Activated CD8-positive, alpha-beta memory T cell treated with anti-CD3 and anti-CD28 coated beads for 36 hours (primary cell): Measurements from ENCODE around the gene FABP3. TPM values are rescaled to one million over a fixed set of nuclear protein-coding genes. Genes with fewer than 3 reads are reported as not detected.

Experiments used
- CTCF ChIA-PET: fragments of 350-600 bp; sonication (Branson Sonifier 250); formaldehyde crosslinking; loops from one replicate; lab custom pipeline; 2021; ENCODE audit warnings: antibody characterized with exemption; lab: Charles Lee
- POLR2A ChIA-PET: fragments of 350-600 bp; sonication (Branson Sonifier 250); formaldehyde crosslinking; loops from one replicate; lab custom pipeline; 2021; ENCODE audit warnings: antibody characterized with exemption; lab: Charles Lee
- total RNA-seq, 2 experiments: library from RNA; stranded (reverse); gene quantifications; one replicate each; pipeline ENCODE4 v1.2.3, GENCODE V29; 2021

Gene FABP3
- total RNA-seq, 2 experiments from 2014 or later, result not detected

DNA sequence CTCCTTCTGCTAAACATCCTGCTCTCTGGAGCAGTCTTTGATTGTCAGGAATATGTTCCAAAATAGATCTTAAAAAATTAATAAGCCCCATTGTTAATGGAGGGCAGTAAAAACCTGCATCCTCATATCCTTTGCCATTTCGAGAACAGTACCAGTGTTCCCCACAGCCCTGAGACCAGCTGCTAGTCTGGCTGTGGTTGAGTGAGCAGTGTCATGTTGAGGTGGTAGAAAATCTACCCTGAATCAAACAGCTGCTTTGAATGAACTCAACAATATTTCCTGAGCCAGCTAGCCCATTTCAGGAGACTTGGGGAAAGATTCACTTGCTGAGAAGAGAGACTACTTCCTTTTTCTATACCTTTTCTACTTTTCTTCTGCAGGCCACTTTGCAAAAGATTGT, 24.4 kb downstream of the FABP3 start:
- POLR2A ChIA-PET, result no interaction called here
- CTCF ChIA-PET, result no interaction called here

DNA sequence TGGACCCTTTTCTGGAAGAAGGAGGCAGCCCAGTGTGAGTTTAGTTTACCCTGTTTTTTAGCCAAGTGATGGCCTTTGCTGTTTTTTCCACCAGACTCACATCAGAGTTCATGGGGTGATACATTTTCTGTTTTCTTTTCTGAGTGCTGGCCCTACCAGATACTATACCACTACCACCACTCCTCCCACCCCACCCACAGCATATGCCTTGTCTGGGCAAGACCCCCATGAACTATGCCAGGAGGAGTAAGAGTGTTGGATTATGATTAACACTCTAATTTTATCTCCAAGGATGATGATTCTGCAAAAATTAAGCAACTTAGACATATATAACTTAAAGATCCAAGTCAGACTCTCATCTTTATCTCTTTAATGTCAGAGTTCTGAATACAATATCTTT, 26.1 kb downstream of the FABP3 start:
- POLR2A ChIA-PET, result no interaction called here
- CTCF ChIA-PET, result no interaction called here

DNA sequence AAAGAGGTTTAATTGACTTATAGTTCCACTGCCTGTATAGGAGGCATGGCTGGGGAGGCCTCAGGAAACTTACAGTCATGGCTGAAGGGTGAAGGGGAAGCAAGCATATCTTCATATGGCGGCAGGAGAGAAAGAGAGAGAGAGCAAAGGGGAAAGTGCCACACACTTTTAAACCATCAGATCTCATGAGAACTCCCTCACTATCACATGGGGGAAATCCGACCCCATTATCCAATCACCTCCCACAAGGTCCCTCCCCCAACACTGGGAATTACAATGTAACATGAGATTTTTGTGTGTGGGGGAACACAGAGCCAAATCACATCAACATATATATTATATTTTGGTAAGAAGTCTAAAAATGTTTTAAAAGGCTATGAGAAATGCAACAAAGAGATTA, 27.2 kb downstream of the FABP3 start:
- ChIA-PET CTCF (interaction anchor here (0.6 kb wide), 1 partner anchor 1154 kb away, joined by 4 read pairs; no protein-coding TSS in a partner anchor), POLR2A (interaction anchor here (0.6 kb wide), 1 partner anchor 23 kb away, joined by 4 read pairs; no protein-coding TSS in a partner anchor)

GRCh38 chr1:31344503-31344902, 28.4 kb downstream of the FABP3 start:
- ChIA-PET CTCF (no interaction called here), POLR2A (no interaction called here)

DNA sequence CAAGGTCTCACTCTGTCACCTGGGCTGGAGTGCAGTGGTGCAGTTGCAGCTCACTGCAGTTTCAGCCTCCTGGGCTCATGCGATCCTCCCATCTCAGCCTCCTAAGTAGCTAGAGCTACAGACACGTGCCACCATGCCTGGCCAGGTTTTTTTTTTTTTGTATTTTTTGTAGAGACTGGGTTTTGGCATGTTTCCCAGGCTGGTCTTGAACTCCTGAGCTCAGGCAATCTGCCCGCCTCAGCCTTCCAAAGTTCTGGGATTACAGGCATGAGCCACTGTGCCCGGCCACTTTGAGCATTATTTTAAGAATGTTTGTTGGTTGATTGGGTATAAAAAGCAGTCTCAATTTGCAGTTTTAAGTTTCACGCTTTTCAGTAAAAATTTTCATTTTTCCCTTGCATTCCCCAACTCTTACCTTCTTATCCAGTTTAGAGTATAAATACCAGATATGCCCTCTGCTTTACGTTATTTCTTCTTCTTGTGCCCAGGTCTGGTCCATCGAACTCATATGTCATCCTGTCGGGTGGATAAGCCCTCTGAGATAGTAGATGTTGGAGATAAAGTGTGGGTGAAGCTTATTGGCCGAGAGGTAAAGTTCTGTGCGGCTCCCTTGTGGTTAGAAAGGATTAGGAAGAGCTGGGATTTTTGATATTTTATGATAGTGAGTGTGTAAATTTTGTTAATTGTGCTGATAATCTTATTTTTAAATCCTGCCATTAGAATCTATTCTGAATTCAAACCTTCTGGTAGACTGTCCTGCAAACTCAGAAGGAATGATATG, 36.0 kb downstream of the FABP3 start:
- CTCF ChIA-PET, result interaction anchor here (0.6 kb wide), 1 partner anchor 28 kb away, joined by 3 read pairs; no protein-coding TSS in a partner anchor
- POLR2A ChIA-PET, result no interaction called here

GRCh38 chr1:31335007-31335406, 37.9 kb downstream of the FABP3 start:
- ChIA-PET CTCF (no interaction called here), POLR2A (no interaction called here)

DNA sequence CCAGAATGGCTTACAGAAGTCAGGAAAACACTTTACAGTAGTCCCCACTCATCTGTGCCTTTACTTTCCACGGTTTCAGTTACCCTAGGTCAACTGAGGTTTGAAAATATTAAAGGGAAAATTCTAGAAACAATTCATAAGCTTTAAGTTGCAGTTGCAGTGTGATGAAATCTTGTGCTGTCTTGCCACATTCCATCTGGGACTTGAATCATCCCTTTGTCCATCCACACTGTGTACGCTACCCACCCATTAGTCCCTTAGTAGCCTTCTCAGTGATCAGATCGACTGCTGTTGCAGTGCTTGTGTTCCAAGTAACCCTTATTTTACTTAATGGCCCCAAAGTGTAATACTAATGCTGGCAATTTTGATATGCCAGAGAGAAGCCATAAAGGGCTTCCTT, 45.5 kb downstream of the FABP3 start:
- CTCF ChIA-PET, result no interaction called here
- POLR2A ChIA-PET, result no interaction called here

DNA sequence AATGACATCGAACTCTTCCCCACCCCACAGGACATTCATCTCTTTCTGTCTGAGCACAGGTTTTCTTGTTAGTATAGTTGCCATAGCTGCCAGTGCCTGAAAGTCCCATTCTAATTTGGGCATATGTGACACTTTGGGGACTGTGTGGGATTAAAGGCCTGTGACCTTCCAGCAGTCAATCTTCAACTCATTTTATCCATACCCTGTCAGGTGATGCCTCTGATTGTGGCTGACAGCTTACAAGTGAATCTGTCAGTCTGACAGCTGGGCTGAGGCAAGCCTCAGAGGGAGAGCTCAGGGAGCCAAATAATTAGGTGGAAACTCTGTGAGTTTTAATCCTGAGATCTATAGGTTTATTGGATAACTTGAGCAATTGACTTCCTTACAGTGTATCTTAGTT, 46.4 kb downstream of the FABP3 start:
- ChIA-PET CTCF (interaction anchor here (0.6 kb wide), 1 partner anchor 384 kb away, joined by 3 read pairs; no protein-coding TSS in a partner anchor), POLR2A (no interaction called here)

DNA sequence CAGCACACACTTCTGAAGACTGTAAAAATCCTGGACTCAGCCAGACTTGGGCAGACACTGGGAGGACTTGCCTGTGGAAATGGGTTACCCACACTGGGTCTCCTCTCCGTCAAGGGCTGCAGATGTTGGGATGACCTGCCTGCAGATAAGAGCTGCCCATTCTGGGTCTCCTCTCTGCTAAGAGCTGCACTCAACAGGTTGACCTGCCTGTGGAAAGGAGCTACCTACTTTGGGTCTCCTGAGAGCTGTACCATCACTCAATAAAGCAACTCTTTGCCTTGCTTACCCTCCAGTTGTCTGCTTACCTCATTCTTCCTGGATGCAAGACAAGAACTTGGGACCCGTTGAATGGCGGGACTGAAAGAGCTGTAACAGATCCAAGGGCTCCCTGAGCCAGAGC, 47.9 kb downstream of the FABP3 start:
- CTCF ChIA-PET, result no interaction called here

DNA sequence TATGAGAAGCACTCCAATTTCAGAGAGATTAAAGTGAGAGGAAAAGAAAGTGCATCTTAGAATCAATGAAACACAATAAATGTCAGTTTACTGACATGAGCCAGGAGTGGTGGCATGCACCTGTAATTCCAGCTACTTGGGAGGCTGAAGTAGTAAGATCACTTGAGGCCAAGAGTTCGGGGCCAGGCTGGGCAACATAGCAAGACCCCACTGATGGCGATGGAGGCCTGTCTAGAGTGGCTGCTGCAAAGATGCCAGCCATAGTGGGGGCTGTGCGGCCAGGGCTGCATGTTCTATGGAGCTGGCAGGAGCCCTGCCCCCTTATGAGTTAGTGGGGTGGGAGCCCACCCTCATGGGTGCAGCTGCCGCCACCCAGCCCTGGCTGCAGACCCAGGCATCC, 48.8 kb downstream of the FABP3 start:
- POLR2A ChIA-PET, result no interaction called here
- CTCF ChIA-PET, result no interaction called here

More for the DNA sequence above, 47.9 kb downstream of the FABP3 start:
- POLR2A ChIA-PET, result no interaction called here

DNA sequence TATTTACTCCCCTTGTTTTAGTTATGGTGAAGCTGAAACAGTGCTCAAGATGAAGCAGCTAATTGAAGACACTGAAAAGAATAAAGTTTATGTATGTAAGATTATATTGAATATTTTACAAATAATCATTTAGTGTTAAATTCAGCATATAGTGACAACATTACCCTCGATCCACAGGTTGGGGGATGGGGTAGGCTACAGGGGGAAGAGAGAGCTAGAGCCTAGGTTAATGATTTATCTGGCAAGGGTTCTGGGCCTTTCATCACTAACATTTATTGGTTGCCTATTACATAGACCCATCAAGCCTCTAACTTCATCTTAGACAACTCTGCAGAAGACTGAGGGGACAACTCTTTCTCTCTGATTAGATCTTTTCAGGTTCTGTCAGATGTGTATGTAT, 54.7 kb downstream of the FABP3 start:
- ChIA-PET POLR2A (no interaction called here), CTCF (no interaction called here)

- ChIA-PET POLR2A (no interaction called here), CTCF (no interaction called here)
Measured at GRCh38 chr1:31315902-31316301, 57.0 kb downstream of the FABP3 start.

Other genes with a start within 250 kb of the FABP3 start
- not detected for gene NKAIN1, start 133.2 kb downstream of the FABP3 start, total RNA-seq
- gene SNRNP40, start 76.3 kb downstream of the FABP3 start, total RNA-seq, result 100 to 1,000 TPM; 110 to 117 TPM
- 10 to 100 TPM; 30.3 to 34.3 TPM for gene ZCCHC17, start 76.0 kb downstream of the FABP3 start, total RNA-seq
- gene SERINC2, start 40.1 kb upstream of the FABP3 start, total RNA-seq, result under 1 TPM in 1 of 2 experiments, not detected in 1; 0.29 TPM
- gene TINAGL1, start 203.4 kb upstream of the FABP3 start, total RNA-seq, result not detected
- gene HCRTR1, start 244.6 kb upstream of the FABP3 start, total RNA-seq, result not detected